ENCODE measurements around the gene CENPP.

CENPP gene

DNA sequence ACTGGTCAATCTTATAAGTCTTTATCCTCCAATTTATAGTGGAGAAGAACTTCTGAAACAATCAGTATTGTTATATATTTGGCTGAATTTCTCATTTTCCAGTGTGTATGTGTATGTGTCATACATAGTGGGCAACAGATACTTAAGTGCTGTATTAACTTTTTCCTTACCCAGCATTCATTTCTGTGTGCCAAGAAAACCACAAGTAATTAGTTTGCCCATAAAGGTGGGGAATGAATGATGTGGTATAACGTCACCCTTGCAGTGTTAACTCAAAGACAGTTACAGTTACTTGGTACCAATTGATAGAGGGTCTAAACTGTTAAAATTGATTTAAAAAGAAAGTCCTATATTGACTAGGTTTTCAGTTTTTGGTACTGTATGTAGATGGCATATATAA, 76.6 kb downstream of the CENPP start:
- no peak overlapping the region for H3K4me2 ChIP-seq (ENCODE audit: low read depth, low read length)
- H3K4me3 ChIP-seq (ENCODE audit: low read length) = no peak overlapping the region
- H3F3A ChIP-seq (ENCODE audit: insufficient read depth, low read length) = peaks cover 11% of the 10 kb centered on the region
- no peaks in the 10 kb centered on the region for H3K27me3 ChIP-seq (replicated peaks; ENCODE audit: insufficient read depth, low read length)
- H3K79me2 ChIP-seq (ENCODE audit: low read length) = peaks cover 3% of the 10 kb centered on the region; the same call in 1 of the 2 replicates
- TF ChIP-seq EZH2phosphoT487 (IDR thresholded peaks at IDR 0.05; ENCODE audit: low read length) = no peak
- TF ChIP-seq EZH2 (optimal IDR thresholded peaks at IDR 0.05; ENCODE audit: low read depth, low read length) = no peak
- TF ChIP-seq, protein P1, sequence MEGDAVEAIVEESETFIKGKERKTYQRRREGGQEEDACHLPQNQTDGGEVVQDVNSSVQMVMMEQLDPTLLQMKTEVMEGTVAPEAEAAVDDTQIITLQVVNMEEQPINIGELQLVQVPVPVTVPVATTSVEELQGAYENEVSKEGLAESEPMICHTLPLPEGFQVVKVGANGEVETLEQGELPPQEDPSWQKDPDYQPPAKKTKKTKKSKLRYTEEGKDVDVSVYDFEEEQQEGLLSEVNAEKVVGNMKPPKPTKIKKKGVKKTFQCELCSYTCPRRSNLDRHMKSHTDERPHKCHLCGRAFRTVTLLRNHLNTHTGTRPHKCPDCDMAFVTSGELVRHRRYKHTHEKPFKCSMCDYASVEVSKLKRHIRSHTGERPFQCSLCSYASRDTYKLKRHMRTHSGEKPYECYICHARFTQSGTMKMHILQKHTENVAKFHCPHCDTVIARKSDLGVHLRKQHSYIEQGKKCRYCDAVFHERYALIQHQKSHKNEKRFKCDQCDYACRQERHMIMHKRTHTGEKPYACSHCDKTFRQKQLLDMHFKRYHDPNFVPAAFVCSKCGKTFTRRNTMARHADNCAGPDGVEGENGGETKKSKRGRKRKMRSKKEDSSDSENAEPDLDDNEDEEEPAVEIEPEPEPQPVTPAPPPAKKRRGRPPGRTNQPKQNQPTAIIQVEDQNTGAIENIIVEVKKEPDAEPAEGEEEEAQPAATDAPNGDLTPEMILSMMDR (IDR thresholded peaks at IDR 0.05; ENCODE audit: low read length) = no peak
- H4K20me1 ChIP-seq (ENCODE audit: insufficient read depth, low read length) = no peaks in the 10 kb centered on the region
- no peaks in the 10 kb centered on the region for H3K36me3 ChIP-seq (replicated peaks; ENCODE audit: insufficient read depth, low read length)
- no peak for DNase-seq
- H3K27ac ChIP-seq (ENCODE audit: low read length) = no peak overlapping the region
- H3K4me1 ChIP-seq (ENCODE audit: low read length) = peaks cover 15% of the 10 kb centered on the region
- H3K9me2 ChIP-seq (replicated peaks; ENCODE audit: insufficient read depth, low read length) = no peaks in the 10 kb centered on the region
- no peaks in the 10 kb centered on the region for H3K9me3 ChIP-seq (replicated peaks; ENCODE audit: insufficient read depth, low read length)
- H2AFZ ChIP-seq (ENCODE audit: low read length) = no peak overlapping the region
- no peak overlapping the region for H3K9ac ChIP-seq (ENCODE audit: low read length)

DNA sequence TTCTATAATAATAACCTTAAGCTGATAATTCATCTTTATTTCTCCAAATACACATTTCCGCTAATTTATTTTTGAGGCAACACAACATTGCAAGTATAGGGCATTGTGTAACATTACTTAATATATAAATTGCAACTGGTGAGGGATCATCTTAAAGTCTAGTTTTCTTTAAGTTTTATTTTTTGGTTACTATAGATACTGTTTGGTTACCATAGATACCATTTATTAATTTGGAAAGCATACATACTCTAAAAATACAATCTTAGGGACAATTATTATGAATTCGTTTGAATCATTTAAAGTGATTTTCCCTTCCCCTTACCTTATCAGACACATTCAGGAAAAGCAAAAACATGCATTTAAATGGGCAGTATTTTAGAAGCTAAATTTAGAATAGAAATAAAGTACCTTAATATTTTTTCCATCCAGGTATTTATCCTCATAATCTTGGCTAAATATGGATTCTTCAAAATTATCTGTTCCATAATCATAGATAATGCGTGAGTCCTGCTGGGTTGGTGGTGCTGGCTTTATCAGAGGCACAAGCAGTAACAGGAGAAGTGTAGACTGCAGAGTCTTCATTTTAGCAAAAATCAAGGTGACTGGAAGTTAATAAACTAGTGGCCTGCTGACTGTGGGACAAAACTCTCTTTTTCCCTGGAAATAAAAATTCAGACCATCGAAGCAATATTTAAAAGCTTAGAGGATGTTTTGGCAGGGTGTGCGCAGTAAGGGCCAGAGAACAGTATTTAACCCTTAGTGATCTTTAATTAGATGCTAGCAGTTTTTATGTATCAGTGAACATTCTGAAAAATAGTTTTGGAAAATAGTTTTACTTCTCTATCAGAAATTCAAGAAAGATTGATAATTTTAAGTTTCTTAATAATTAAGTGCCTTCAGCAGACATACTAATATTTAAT, 77.3 kb downstream of the CENPP start:
- no peaks in the 10 kb centered on the region for H3K9me3 ChIP-seq (replicated peaks; ENCODE audit: insufficient read depth, low read length)
- no peaks in the 10 kb centered on the region for H3K9me2 ChIP-seq (replicated peaks; ENCODE audit: insufficient read depth, low read length)
- no peak overlapping the region for H3K4me3 ChIP-seq (ENCODE audit: low read length)
- H3K4me1 ChIP-seq (ENCODE audit: low read length) = peaks cover 17% of the 10 kb centered on the region
- no peak overlapping the region for H3K9ac ChIP-seq (ENCODE audit: low read length)
- TF ChIP-seq, protein P1 (IDR thresholded peaks at IDR 0.05; ENCODE audit: low read length) = no peak
- H3K27ac ChIP-seq (ENCODE audit: low read length) = no peak overlapping the region
- H3K36me3 ChIP-seq (replicated peaks; ENCODE audit: insufficient read depth, low read length) = no peaks in the 10 kb centered on the region
- no peaks in the 10 kb centered on the region for H3K27me3 ChIP-seq (replicated peaks; ENCODE audit: insufficient read depth, low read length)
- DNase-seq = no peak
- H2AFZ ChIP-seq (ENCODE audit: low read length) = no peak overlapping the region
- peaks cover 5% of the 10 kb centered on the region; the same call in 1 of the 2 replicates for H3K79me2 ChIP-seq (ENCODE audit: low read length)
- peaks cover 11% of the 10 kb centered on the region for H3F3A ChIP-seq (ENCODE audit: insufficient read depth, low read length)
- H4K20me1 ChIP-seq (ENCODE audit: insufficient read depth, low read length) = no peaks in the 10 kb centered on the region
- H3K4me2 ChIP-seq (ENCODE audit: low read depth, low read length) = no peak overlapping the region

DNA sequence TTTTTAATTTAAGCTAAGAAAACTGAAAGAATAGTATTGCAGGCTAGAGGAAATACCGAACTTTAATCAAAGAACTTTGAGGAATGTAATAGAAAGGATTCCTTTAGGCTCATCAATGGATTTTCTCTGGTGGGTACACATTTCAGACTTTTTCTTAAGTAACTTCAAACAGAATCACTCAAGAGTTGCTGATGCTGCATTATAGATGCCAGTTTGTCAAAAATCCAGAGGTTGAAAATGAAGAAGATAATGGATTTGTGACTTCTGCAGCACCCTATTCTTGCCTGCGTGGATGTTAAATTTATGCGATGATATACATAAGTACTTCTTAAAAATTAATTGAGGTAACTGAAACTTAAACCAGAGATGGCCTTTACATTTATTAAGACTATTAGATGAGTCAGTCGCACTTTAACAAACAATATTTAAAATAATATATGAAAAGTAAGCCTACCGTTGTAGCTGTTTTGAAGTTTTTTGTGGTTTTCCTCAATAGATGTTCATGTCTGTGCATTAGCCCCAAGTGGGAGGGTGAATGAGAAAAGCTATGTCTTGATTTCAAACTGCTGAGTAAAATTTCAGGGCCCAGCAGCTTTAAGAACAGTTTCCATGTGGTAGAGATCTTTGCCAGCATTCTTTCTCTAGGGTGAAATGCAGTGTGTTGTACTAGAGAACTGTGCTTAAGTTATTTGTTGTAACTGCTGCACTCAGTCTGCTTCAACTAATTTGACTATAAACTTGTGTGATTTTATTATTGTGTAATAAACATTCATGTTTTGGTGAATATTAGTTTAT, 78.5 kb downstream of the CENPP start, which contains the start of gene OGN:
Gene OGN, minus strand, starts transcription at position 537 of the 795 bp plus-strand sequence. CDS start 1,171 bp downstream, outside the sequence.
- H3K9ac ChIP-seq (ENCODE audit: low read length) = no peak within 1 kb of the TSS

More for the DNA sequence above, 78.5 kb downstream of the CENPP start, which contains the start of gene OGN:
- H3K9me3 ChIP-seq (replicated peaks; ENCODE audit: insufficient read depth, low read length) = no peaks in the 10 kb centered on the region
- H3K4me1 ChIP-seq (ENCODE audit: low read length) = peaks cover 17% of the 10 kb centered on the region
- H4K20me1 ChIP-seq (ENCODE audit: insufficient read depth, low read length) = no peaks in the 10 kb centered on the region
- H2AFZ ChIP-seq (ENCODE audit: low read length) = no peak within 1 kb of the TSS
- no peak within 1 kb of the TSS for H3K4me3 ChIP-seq (ENCODE audit: low read length)
- peaks cover 11% of the 10 kb centered on the region for H3F3A ChIP-seq (ENCODE audit: insufficient read depth, low read length)
- TF ChIP-seq, protein P1 (IDR thresholded peaks at IDR 0.05; ENCODE audit: low read length) = no peak
- TF ChIP-seq EZH2phosphoT487 (IDR thresholded peaks at IDR 0.05; ENCODE audit: low read length) = no peak
- DNase-seq = no peak
- no peaks in the 10 kb centered on the region for H3K9me2 ChIP-seq (replicated peaks; ENCODE audit: insufficient read depth, low read length)
- H3K4me2 ChIP-seq (ENCODE audit: low read depth, low read length) = no peak within 1 kb of the TSS
- H3K27me3 ChIP-seq (replicated peaks; ENCODE audit: insufficient read depth, low read length) = no peaks in the 10 kb centered on the region
- H3K27ac ChIP-seq (ENCODE audit: low read length) = no peak within 1 kb of the TSS
- H3K79me2 ChIP-seq (ENCODE audit: low read length) = peaks cover 5% of the 10 kb centered on the region; the same call in 1 of the 2 replicates
- H3K36me3 ChIP-seq (replicated peaks; ENCODE audit: insufficient read depth, low read length) = no peaks in the 10 kb centered on the region

All from MM.1S (cell line).